ENCODE measurements around the gene SIN3B.

DNA sequence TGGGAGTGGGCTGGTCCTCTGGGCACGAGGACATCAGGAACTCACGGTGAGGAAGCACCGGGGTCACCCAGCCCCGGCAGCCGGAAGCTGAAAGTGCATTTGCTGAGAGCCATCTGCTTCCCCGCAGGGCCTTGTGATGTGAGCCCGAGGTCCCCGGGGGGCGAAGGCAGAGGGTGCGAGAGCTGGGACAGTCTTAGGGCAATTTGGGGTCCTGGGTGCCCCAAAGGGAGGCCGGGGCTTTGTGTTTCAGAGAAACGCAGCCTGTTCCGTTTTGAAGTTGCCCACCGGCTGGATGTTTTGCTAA lies 64.4 kb downstream of the SIN3B start:
- TF ChIP-seq CTCF (IDR thresholded peaks at IDR 0.05; ENCODE audit: low read length) (no peak), EZH2phosphoT487 (IDR thresholded peaks at IDR 0.05; ENCODE audit: low read length) (no peak)
